Lower lobe of right lung (tissue), 2 donors: ENCODE data around the gene CACNG1. TPM values are rescaled to one million over a fixed set of nuclear protein-coding genes. Genes with fewer than 3 reads are reported as not detected.

Source experiments
- ATAC-seq, 2 donors: fragments of 200-7000 bp; cut with Tn5 transposase; one replicate each; pipeline ENCODE4 v1.9.1; 2020 to 2022; ENCODE audit warnings: mild to moderate bottlenecking in 2 of 2, moderate library complexity in 2 of 2
- DNase-seq: peaks from one replicate; pipeline ENCODE4 v3.0.0-alpha.2; 2020
- H3K27ac ChIP-seq: fragments of 200-600 bp; one replicate; pipeline ENCODE4 v1.8.0; 2022
- H3K27me3 ChIP-seq: fragments of 200-600 bp; one replicate; pipeline ENCODE4 v1.8.0; 2022; ENCODE audit warnings: low read depth
- H3K36me3 ChIP-seq: fragments of 200-600 bp; one replicate; pipeline ENCODE4 v1.8.0; 2022; ENCODE audit warnings: mild to moderate bottlenecking
- H3K4me1 ChIP-seq: fragments of 200-600 bp; one replicate; pipeline ENCODE4 v1.8.0; 2022
- H3K4me3 ChIP-seq: fragments of 200-600 bp; one replicate; pipeline ENCODE4 v1.8.0; 2022; ENCODE audit warnings: mild to moderate bottlenecking
- H3K9me3 ChIP-seq: fragments of 200-600 bp; one replicate; pipeline ENCODE4 v1.8.0; 2022
- CTCF ChIP-seq: fragments of 200-600 bp; IDR thresholded peaks from one replicate; pipeline ENCODE4 v1.8.0; 2022; ENCODE audit warnings: antibody characterized with exemption, mild to moderate bottlenecking
- intact Hi-C: fragments of 100-400 bp; cut with DNase I; formaldehyde crosslinking; loops from one replicate; pipeline ENCODE4 v1.11.0; 2022
- total RNA-seq: library from RNA; stranded (reverse); fragmentation: NEBNext Ultra II Directional; extraction: Animal tissue kit (Norgen Biotek cat#: 25700); gene quantifications from one replicate; pipeline ENCODE4 v1.2.1, GENCODE V29; 2021
- donor health status: DM: no; HTN: yes; CAD: no; lungs with severe emphysema.

CACNG1 gene
- total RNA-seq, 1 donor from 2014 or later = not detected

GRCh38 chr17:67055041-67055443 is 10.7 kb downstream of the CACNG1 start:
- H3K9me3 ChIP-seq = no peaks in the 10 kb centered on the region
- no peak overlapping the region for H3K27ac ChIP-seq
- no peak overlapping the region for H3K4me3 ChIP-seq
- intact Hi-C loops = no loop called here
- DNase-seq (no peak), ATAC-seq (no peak)
- no peaks in the 10 kb centered on the region for H3K4me1 ChIP-seq
- no peaks in the 10 kb centered on the region for H3K36me3 ChIP-seq
- TF ChIP-seq CTCF = no peak
- H3K27me3 ChIP-seq = no peaks in the 10 kb centered on the region

GRCh38 chr17:67055811-67056745 is 11.7 kb downstream of the CACNG1 start:
- TF ChIP-seq CTCF = no peak
- no peaks in the 10 kb centered on the region for H3K36me3 ChIP-seq
- H3K4me1 ChIP-seq = no peaks in the 10 kb centered on the region
- no peak overlapping the region for H3K4me3 ChIP-seq
- no peak for ATAC-seq
- no peaks in the 10 kb centered on the region for H3K27me3 ChIP-seq
- H3K27ac ChIP-seq = no peak overlapping the region
- intact Hi-C loops = no loop called here
- no peak for DNase-seq
- no peaks in the 10 kb centered on the region for H3K9me3 ChIP-seq

- TF ChIP-seq CTCF = no peak
- H3K4me1 ChIP-seq = no peaks in the 10 kb centered on the region
- intact Hi-C loops = no loop called here
- H3K27me3 ChIP-seq = no peaks in the 10 kb centered on the region
- DNase-seq (no peak), ATAC-seq (no peak)
- H3K9me3 ChIP-seq = no peaks in the 10 kb centered on the region
- no peaks in the 10 kb centered on the region for H3K36me3 ChIP-seq
- H3K4me3 ChIP-seq = no peak overlapping the region
- no peak overlapping the region for H3K27ac ChIP-seq
Measured at GRCh38 chr17:67056746-67057490, 12.6 kb downstream of the CACNG1 start.

GRCh38 chr17:67058036-67058435 is 13.7 kb downstream of the CACNG1 start:
- Histone ChIP-seq H3K27me3 (no peaks in the 10 kb centered on the region), H3K4me3 (no peak overlapping the region), H3K27ac (no peak overlapping the region), H3K36me3 (no peaks in the 10 kb centered on the region), H3K9me3 (no peaks in the 10 kb centered on the region), H3K4me1 (no peaks in the 10 kb centered on the region)
- no peak for DNase-seq
- no peak for TF ChIP-seq CTCF
- ATAC-seq = no peak
- intact Hi-C loops = no loop called here

GRCh38 chr17:67059372-67059771 is 15.0 kb downstream of the CACNG1 start:
- ATAC-seq (no peak), DNase-seq (no peak)
- H3K27me3 ChIP-seq = no peaks in the 10 kb centered on the region
- intact Hi-C loops = no loop called here
- no peak overlapping the region for H3K27ac ChIP-seq
- H3K4me3 ChIP-seq = no peak overlapping the region
- no peaks in the 10 kb centered on the region for H3K9me3 ChIP-seq
- TF ChIP-seq CTCF = no peak
- no peaks in the 10 kb centered on the region for H3K36me3 ChIP-seq
- no peaks in the 10 kb centered on the region for H3K4me1 ChIP-seq
